GM19452 (cell line): ENCODE measurements around the gene KIF1A.

Experiments
- ATAC-seq: cut with Tn5 transposase; IDR thresholded peaks from one replicate; pipeline ENCODE4 v1.9.1; 2021; ENCODE audit not compliant: unreplicated experiment

The KIF1A gene

DNA sequence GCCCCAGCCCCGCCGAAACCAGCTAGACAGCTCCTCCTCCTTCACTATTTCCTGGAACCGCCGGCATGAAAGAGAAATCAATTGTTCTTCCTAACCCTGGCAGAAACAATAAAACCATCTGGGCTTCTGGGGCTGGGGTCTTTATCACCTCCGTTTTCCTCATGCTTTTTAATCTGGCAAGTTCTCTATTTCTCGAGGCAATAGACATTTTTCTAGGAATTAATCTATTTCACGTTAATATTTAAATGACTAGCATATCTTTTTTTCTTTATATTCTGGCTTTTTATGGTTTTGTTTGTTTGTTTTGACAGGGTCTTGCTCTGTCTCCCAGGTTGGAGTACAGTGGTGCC lies 1.4 kb upstream of the KIF1A start:
- no peak for ATAC-seq

DNA sequence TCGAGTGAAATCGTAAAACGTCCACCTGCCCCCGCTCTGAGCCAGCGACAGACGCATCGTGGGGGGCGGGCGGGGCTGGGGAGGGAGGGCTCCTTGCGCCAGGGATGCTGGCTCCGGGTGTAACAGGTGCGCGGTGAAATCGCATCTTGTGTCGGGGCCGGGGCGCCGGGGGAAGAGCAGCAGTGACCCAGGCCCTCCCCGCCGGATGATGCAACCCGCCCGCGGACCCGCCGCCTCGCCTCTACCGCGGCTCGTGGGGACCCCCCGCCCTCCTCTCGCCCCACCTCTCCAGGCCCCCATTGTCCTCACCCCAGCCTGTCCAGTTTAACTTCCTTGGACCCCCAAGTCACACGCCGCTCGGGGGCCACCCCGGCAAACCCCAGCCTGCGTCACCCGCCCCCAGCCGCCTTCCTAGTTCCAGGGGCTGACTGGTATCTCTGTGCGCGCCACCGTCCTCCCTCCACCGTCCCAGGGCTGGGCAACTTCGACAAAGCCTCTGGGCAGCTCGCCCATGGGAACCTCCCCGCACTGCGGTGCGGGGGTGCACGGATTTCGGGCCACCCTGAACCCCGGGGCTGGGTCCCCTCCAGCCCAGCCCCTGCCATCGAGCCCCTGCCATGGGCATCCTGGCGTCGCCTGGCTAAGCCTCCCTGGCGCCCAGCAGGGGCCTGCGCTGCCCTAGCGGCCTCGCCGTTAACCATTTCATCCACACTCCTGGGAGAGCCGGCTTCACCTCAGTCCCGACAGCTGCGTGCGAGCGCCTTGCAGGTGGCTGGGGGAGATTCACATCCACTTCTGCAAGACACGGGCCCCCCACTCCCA lies 799 bp upstream of the KIF1A start:
- ATAC-seq, result no peak

DNA sequence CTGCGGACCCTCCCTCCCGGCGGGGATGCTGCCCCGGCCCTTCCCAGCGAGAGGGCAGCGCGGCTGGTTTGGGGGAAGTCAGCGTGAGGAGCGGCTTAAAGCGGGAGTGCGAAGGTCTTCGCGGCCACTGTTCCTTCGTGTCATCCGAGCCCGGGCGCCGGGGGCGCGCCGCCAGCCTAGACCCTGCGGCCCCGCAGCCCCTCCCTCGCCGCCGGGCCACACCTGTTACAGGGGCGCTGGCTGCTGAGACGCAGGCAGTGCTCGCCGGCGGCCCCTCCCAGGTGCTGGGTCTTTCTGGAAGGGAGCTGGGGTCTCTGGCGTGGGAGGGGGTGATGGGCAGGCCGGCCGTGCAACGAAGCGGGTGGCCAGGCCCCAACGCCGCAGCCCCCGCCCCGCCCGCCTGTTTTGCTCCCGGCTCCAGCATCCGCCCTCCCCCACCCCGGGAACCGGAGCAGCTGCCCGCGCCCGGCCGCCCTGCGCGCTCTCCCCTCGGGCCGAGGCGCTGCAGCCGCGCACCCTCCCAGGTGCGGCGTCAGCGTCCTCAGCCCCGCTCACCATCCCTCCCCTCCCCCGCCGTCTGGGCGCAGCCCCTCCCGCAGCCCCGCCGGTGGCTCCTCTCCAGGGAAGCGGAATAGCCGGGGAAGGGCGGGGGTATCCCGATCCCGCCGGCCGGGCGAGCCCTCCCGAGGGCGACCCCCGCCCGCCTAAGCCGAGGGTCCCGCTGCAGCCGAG lies 727 bp downstream of the KIF1A start:
- no peak for ATAC-seq

DNA sequence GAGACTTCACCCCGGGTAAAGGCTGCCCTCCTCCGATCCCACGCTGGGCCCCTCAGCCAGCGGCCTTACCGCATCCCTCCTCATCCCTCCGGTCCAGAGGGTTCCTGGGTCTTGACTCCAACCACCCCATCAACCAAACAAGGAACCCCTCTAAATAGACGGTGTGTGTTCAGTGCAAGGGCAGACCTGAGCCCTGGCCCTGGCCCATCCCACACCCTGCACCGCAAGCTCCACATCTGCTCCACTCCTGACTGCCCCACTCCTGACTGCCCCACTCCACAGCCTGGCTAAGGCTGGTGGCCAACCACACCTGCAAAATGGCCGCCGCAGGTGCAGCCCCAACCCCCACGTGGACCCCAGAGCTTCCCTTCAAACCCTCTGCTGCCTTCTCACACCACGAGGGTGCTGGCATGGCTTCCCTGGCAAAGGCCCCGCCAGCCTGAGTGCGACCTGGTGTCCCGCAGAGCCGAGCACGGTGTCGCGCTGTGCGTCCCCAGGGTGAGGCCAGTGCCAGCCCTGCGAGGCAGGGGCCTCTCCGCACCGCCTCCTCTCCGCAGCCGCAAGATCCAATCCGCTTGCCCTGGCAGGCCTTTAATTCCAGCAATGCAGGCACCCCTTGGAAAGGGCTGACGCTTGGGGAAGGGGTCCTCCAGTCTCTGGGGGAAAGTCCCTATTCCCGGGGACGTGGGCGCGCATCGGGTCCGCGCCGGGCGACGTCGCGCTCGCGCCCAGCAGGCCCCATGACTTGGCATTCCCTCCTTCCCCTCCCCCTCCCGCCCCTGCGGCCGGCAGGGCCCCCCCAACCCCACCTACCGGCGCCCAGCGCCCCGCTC lies 1.5 kb downstream of the KIF1A start:
- ATAC-seq, result no peak

DNA sequence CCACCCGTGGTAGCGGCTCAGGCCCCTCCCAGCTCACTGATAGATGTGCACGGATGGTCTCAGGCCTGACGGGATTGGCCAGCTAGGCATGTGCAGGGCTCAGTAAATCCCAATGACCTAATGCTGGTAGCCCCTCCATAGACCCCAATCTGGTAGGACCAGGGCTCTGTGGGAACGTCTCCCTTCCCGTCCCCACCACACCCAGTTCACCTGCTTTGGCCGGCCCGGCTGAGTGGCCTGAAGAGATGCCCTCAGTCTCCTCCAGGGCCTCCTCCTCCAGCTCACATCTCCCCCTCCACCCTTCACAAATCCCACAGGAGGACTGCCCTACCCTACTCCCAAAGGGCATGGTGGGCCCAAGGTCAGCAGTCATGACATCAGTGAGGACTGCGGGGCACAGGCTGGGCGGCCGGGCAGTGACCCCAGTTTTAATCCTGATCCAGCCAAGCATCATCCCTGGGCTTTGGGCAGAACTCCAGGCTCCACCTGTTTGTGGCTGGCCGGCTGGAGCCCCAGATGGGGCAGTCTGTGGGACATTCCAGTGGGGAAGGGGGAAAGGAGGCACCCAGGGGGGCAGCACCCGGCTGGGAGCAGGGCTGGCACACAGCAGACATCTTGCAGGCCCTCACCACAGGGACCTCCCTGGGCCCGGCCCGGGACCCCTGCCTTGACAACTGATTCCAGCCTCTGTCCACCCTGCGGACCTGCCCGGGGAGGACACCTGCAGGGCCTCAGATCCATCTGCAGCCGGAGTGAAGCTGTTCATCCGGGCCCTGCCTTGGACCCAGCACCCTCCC lies 2.3 kb downstream of the KIF1A start:
- no peak for ATAC-seq

DNA sequence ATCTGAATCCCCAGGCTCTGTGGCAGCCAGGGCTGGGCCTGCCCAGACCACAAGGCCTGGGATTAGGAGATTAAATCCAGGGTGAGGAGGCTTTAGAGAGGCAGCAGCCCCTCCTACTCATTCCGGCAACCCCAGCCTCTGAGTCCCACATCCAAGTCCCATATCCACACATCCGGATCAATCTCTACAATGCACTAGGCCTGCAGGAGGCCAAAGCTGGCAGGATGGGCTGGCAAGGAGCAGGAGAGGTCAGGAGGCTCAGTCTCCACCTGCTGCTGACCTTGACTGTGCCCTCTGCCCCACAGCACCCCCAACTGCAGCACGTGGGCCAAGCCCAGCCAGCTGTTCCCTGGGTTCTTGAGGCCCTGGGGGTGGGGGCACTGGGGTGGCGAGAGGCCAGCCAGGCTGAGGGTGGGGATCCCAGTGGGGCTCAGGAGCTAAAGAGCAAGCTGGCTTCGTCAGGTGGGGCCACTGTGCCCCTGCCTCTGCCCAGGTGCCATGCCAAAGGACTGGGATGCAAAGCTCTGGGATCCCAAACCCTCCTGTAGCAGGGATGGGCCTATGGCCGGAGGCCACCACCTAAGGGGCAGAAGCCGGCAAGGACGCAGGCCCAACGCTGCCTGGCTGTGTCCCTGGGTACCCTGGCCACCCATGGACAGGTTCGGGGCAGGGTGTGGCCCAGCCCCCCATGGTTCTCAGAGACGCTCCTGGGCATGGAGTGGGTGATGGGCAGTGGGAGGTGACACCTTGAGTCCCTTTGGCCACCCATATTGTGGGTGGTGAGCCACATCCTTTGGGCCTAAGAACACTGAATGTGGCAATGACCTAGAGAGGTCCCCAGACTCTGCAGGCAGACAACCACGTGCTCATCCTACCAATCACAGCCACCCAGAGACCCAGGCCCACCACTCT lies 3.2 kb downstream of the KIF1A start:
- ATAC-seq, result no peak

DNA sequence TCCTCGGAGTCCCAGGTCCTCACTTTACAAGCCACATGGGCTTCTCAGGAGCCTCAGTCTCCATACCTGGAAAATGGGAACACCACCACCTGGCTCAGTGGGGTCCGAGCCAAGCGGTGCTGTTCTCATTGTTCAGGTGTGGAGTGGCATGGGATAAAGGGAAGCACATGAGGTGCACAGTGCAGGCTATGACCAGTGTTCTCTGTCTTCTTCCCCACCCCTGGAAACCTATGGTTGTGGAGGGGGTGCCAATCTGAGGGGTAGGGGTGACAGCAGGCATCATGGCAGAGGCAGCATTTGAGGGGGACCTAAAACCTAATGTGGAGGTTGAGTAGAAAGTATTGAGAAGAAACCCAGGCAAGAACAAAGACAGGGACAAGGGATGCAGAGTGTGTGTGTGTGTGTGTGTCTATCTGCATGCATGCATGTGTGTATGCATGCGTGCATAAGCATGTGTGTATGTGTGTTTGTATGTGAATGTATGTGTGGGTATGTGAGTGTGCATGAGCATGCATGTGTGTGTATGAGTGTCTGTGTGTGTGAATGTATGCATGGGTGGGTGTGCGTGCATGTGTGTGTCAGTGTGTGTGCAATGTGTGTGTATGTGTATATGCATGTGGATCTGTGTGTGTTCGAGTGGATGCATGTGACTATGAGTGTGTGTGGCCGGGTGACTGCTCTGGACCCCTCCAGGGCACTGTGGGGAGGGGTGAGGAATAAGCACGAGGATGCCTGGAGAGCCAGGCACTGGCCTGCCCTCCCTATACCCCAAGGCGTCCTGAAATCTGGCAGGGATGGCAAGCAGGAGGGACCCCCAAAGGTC lies 4.0 kb downstream of the KIF1A start:
- ATAC-seq, result no peak

DNA sequence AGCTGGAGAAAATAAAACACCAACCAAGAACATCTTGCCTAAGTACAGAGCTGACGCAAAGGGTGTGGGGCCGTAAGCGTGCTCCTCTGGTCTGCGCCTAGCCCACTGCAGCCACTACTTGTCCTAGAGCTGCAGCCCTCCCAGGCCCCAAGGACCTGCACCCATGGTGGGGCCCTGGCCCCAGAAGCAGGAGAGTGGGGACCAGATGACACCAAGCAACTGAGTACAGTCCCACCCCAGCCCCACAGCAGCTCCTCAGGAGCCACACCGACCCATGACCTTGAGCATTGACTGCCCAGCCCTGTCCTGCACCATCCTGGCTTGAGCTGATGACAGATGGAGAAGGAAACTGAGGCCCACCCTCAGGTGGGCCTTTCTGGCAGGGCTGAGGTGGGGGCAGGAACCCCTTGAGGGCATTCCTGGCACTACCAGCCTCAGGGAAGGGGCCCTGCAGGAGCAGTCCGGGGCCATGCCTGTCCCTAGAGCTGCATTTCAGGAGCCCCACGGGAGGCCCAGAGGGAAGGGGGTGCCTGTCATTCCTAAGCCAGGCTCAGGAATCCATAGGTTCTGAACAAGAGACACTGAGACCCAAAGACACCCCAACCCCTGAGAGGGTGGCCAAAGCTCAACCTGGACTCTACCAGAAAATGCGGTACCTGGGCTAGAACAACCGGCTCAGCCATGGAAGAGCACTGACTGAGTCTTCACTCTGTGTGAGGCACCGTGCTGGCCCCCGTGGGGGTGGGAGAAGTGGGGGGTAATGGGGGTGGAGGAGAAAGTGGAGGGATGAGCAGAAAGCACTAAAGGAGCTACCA lies 4.9 kb downstream of the KIF1A start:
- no peak for ATAC-seq

DNA sequence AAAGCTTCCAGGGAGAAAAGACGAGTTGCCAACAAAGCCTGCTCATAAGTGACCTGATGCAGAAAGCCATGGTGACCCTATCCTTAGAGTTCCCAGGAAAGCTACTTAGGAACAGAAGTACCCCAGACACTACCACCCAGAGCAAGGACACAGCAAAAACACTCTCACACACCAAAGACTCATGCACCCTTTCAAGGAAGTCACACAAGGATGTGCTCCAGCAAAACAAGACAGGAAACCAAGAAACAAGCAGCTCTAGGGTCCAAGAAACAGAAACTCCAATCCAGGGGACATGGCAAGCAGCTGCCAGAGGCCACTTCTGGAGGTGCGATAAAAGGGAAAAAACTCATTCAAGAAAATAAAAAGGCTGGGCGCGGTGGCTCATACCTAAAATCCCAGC lies 5.7 kb downstream of the KIF1A start:
- ATAC-seq, result no peak

DNA sequence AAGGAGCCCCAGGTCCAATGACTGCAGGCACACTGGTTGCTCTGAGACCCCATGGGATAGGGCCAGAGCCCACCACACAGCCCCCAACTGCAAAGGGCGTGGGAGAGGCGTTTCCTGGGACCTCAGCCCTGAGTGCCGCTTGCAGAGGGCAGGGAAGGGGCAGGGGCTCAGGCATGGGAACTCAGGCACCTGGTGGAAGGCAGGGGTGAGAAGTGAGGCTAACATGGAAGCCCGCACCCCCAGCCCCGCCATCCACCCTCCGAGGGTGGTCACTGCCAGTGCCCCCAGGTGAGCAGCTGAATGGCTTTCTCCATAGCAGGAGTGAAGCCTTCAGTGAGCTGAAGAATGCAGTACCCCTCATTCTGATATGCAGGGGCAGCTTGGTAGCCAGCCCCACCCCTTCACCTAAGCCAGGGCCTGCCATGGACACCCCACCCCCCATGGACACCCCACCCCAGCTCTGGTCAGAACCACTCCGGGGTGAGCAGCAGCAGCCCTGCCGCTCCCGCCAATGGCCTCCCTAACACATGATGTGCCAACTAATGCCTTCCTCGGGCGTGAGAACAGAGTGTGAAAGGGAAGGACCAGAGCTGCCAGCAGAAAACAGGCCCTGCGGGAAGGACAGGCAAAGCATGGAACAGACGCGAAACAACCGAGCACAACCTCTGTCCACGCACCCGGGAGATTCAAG lies 6.6 kb downstream of the KIF1A start:
- no peak for ATAC-seq

DNA sequence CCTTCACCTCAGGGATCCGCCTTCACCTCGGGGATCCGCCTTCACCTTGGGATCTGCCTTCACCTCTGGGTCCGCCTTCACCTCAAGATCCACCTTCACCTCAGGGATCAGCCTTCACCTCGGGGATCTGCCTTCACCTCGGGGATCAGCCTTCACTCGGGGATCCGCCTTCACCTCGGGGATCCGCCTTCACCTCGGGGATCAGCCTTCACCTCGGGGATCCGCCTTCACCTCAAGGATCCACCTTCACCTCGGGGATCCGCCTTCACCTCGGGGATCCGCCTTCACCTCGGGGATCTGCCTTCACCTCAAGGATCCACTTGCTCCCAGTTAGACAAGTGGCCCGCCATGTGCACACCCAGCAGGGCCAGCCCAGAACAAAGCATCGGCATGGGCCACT lies 7.3 kb downstream of the KIF1A start:
- no peak for ATAC-seq

DNA sequence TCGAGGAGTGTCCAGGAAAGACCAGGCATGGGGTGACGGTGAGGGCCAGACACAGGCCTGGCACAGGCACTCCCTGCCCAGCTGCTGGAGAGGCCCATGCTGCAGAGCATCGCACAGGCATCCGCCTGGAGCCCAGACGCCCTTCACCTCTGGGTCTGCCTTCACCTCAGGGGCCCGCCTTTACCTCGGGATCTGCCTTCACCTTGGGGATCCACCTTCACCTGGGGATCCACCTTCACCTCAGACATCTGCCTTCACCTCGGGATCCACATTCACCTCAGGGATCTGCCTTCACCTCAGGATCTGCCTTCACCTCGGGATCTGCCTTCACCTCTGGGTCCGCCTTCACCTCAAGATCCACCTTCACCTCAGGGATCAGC lies 7.7 kb downstream of the KIF1A start:
- no peak for ATAC-seq

DNA sequence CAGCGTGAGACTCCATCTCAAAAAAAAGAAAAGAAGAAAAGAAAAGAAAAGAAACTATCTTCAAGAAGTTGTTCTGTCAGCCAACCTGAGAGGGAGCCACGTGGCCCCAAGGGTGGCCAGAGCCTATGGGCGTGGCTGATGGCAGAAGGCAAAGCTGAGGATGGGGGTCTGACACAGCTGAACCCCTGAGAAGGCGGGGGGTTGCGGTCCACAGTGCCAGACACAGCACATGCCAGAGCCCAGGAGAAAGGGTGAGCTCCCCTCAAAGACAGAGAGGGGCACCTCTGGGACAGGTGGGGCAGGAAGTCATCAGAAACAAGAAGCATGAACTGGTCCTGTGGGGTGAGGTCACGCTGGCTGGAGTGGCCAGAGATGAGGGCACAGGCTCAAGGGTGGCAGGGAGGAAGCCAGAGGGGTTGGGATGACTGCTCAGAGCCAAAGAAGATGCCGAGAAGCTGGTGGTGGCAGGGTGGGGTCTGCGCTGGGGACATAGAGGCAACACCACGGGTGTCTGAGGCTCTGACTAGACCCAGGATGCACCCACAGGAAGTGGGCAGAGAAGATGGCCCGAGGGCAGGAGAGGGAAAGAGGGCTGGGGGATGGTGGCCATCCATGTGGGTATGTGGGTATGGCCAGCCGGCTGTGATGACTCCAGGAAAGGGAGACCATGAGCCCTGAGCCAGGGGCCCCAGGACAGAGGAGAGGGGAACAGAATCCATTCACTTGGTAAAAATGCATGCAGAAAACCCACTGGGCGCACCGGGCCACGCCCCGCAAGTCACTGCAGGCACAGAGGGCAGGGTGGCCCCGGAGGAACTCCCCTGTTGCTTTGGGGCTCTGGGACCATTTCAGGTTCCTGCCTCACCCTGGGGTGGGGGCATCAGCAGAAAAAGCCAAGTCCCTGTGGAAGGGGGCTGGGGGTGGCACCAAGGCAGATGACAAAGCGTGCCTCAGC lies 8.4 kb downstream of the KIF1A start:
- ATAC-seq, result no peak

DNA sequence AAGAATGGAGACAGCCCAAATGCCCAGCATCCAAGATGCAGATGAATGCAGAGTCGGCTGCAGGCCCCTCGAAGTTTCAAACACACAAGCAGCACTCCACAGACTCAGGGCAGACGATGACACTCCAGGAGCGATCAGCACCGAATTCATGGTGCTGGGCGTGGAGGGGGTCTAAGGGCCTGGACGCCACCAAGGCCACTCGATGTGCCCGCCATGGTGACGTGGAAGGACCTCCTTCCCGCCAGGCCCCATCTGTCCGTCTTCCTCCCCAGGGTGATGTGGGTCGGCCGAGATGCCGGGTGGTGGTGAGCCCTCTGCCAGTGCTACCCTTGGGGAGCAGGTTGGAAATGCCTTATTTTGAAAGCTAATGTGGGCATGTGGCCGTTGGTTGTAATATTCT lies 9.4 kb downstream of the KIF1A start:
- no peak for ATAC-seq

DNA sequence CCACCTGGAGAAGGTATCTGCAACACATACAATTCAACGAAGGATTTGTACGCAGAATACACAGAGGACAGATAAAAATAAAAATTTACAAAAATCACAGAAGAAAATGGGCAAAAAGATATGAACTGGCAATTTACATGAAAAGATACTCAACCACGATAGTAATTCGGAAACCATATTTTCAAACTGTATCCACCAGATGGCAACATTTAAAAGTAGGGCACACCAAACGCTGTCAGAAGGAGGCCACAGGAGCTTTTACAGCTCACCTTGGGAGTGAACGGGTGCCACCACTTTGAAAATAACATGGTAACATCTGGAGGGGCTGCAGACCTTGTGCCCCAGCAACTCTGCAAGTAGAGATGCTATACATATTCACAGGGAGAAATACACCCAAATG lies 9.8 kb downstream of the KIF1A start:
- ATAC-seq, result no peak

DNA sequence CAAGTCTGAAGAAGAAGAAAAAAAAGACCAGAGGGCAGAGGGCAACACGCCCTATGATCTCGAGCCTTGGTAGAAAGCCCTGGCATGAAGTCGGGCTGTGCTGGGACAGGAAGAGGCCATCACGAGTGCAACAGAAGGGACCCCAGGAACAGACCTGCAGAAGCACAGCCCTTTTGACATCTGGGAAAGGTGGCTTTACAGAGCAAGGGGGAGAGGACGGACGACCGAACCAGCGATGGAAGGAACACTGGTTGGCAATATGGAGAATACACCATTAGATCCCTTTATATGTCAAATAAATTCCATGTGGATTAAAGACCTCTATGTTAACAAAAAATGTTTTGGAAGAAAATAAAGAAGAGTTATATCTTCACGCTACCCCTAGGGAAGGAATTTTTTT lies 10.7 kb downstream of the KIF1A start:
- ATAC-seq, result no peak

DNA sequence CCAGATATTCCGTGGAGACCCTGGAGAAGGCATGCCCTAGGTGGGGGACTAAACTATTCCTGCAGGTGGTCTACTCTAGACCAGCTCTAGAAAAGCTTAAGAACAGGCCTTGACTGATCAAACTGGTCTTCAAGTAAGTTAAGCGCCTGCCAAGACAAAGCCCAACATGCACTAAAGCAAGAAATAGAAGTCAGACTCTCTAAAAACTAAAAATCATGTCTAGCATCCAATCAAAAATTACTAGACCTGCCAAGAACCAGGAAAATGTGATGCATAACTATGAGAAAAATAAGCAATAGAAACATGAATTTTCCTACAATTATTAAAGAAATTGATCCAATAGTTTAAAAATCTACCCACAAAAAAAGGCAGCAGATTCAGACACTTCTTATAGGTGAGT lies 13.6 kb downstream of the KIF1A start:
- ATAC-seq, result no peak
